H1 (cell line): ENCODE measurements around the gene ROGDI. TPM values are rescaled to one million over a fixed set of nuclear protein-coding genes. Genes with fewer than 3 reads are reported as not detected.

Experiments used
- CTCF ChIA-PET: fragments of 300-600 bp; sonication (Branson Sonifier 250); formaldehyde crosslinking; loops from one replicate; lab custom pipeline; 2021; ENCODE audit not compliant: partially characterized antibody; lab: Charles Lee
- POLR2A ChIA-PET: fragments of 300-600 bp; sonication (Branson Sonifier 250); formaldehyde crosslinking; loops from one replicate; lab custom pipeline; 2021; ENCODE audit warnings: inconsistent platforms; ENCODE audit not compliant: partially characterized antibody; lab: Charles Lee
- DNase-seq, 2 experiments: peaks; one replicate each; pipeline versions ENCODE4 v3.0.0 to v3.0.0-alpha.2; 2010 to 2022; ENCODE audit warnings: low spot score in 2 of 2, low read depth in 1 of 2, mixed read lengths in 1 of 2
- FAIRE-seq: peaks from 2 replicates; lab custom pipeline; 2011; peaks lifted over from hg19 to GRCh38; lab: Jason Lieb, UNC
- H2AFZ ChIP-seq: 2 replicates; pipeline ENCODE4 v1.8.1; 2012; ENCODE audit warnings: low read length, inconsistent platforms
- H2AK5ac ChIP-seq: 2 replicates; pipeline ENCODE4 v1.6.1; 2013; ENCODE audit warnings: low read depth, low read length
- H2BK120ac ChIP-seq: replicated peaks from 2 replicates; pipeline ENCODE3; 2013; ENCODE audit warnings: low read depth, low read length, inconsistent platforms
- H2BK12ac ChIP-seq: 2 replicates; pipeline ENCODE4 v1.6.1; 2013; ENCODE audit warnings: low read depth, low read length
- H2BK15ac ChIP-seq: 2 replicates; pipeline ENCODE4 v1.6.1; 2013; ENCODE audit warnings: low read length
- H2BK20ac ChIP-seq: 2 replicates; pipeline ENCODE4 v1.6.1; 2013; ENCODE audit warnings: low read length
- H2BK5ac ChIP-seq: 2 replicates; pipeline ENCODE4 v1.6.1; 2013; ENCODE audit warnings: low read depth, low read length
- H3K14ac ChIP-seq: 2 replicates; pipeline ENCODE4 v1.6.1; 2013; ENCODE audit warnings: inconsistent platforms; ENCODE audit not compliant: insufficient read length
- H3K18ac ChIP-seq: 2 replicates; pipeline ENCODE4 v1.6.1; 2013; ENCODE audit warnings: low read length; ENCODE audit errors: extremely low read depth
- H3K23ac ChIP-seq: 2 replicates; pipeline ENCODE4 v1.6.1; 2013; ENCODE audit warnings: inconsistent platforms; ENCODE audit not compliant: insufficient read length
- H3K23me2 ChIP-seq: 2 replicates; pipeline ENCODE4 v1.6.1; 2013; ENCODE audit warnings: low read depth, low read length
- H3K27ac ChIP-seq: 2 replicates; pipeline ENCODE4 v1.6.1; 2011; ENCODE audit warnings: low read depth, low read length, inconsistent platforms
- H3K27me3 ChIP-seq, 4 experiments: replicated peaks in 1 of 4; 1 replicate in 1 of 4; 2 replicates in 3 of 4; pipeline versions ENCODE4 v1.6.1 to v1.8.1; 2011 to 2013; ENCODE audit warnings: low read length in 3 of 4, mild to moderate bottlenecking in 3 of 4, inconsistent platforms in 2 of 4, mixed read lengths in 2 of 4, moderate library complexity in 1 of 4; ENCODE audit not compliant: control insufficient read depth in 3 of 4, insufficient read depth in 3 of 4; ENCODE audit errors: extremely low read depth in 1 of 4
- H3K36me3 ChIP-seq, 4 experiments: 2 replicates each; pipeline versions ENCODE4 v1.6.1 to v1.8.1; 2011 to 2013; ENCODE audit warnings: mild to moderate bottlenecking in 4 of 4, low read length in 3 of 4, moderate library complexity in 2 of 4, control low read depth in 1 of 4, inconsistent platforms in 1 of 4; ENCODE audit not compliant: insufficient read depth in 4 of 4, control insufficient read depth in 2 of 4
- H3K4ac ChIP-seq: replicated peaks from 2 replicates; pipeline ENCODE3; 2013; ENCODE audit warnings: low read length, low read depth, mixed read lengths, inconsistent platforms; ENCODE audit not compliant: insufficient read length
- H3K4me1 ChIP-seq, 4 experiments: replicated peaks in 1 of 4; 1 replicate in 1 of 4; 2 replicates in 3 of 4; pipeline versions ENCODE4 v1.6.1 to v1.8.1; 2011 to 2013; ENCODE audit warnings: low read length in 3 of 4, inconsistent platforms in 2 of 4, mixed read lengths in 1 of 4; ENCODE audit not compliant: insufficient read depth in 4 of 4, control insufficient read depth in 3 of 4
- H3K4me2 ChIP-seq, 2 experiments: 2 replicates each; pipeline versions ENCODE4 v1.6.1 to v1.8.1; 2011 to 2013; ENCODE audit warnings: low read depth in 2 of 2, low read length in 2 of 2, control low read depth in 1 of 2, inconsistent platforms in 1 of 2, mild to moderate bottlenecking in 1 of 2; ENCODE audit not compliant: insufficient read depth in 1 of 2
- H3K4me3 ChIP-seq, 4 experiments: fragments of 200-600, 300-600 bp in 1 of 4; sonication (generic), shearing (Covaris generic), sonication (Bioruptor Twin) in 1 of 4; 2 replicates each; pipeline versions ENCODE4 v1.5.1 to v1.8.1; 2011 to 2016; ENCODE audit warnings: low read length in 4 of 4, low read depth in 3 of 4, control low read depth in 2 of 4, inconsistent platforms in 2 of 4, mild to moderate bottlenecking in 2 of 4, mixed read lengths in 1 of 4, moderate library complexity in 1 of 4; ENCODE audit not compliant: insufficient read depth in 2 of 4; ENCODE audit errors: extremely low read depth in 1 of 4
- H3K56ac ChIP-seq: replicated peaks from 2 replicates; pipeline ENCODE3; 2013; ENCODE audit warnings: low read depth, mild to moderate bottlenecking, mixed read lengths, low read length, inconsistent platforms; ENCODE audit not compliant: insufficient read length
- H3K79me1 ChIP-seq: 2 replicates; pipeline ENCODE4 v1.6.1; 2013; ENCODE audit warnings: low read depth, low read length, control low read depth
- H3K79me2 ChIP-seq, 2 experiments: 2 replicates each; pipeline versions ENCODE4 v1.6.1 to v1.8.1; 2012 to 2013; ENCODE audit warnings: low read length in 2 of 2, mild to moderate bottlenecking in 2 of 2, inconsistent platforms in 1 of 2; ENCODE audit not compliant: insufficient read depth in 2 of 2, control insufficient read depth in 1 of 2
- H3K9ac ChIP-seq, 4 experiments: replicated peaks in 1 of 4; 1 replicate in 1 of 4; 2 replicates in 3 of 4; pipeline versions ENCODE4 v1.6.1 to v1.8.1; 2011 to 2013; ENCODE audit warnings: low read depth in 3 of 4, low read length in 3 of 4, control low read depth in 2 of 4, mild to moderate bottlenecking in 2 of 4, moderate library complexity in 2 of 4, inconsistent platforms in 1 of 4; ENCODE audit errors: extremely low read depth in 1 of 4
- H3K9me3 ChIP-seq, 2 experiments: 2 replicates each; pipeline versions ENCODE4 v1.6.1 to v1.8.1; 2012 to 2013; ENCODE audit warnings: mild to moderate bottlenecking in 2 of 2, moderate library complexity in 2 of 2, control low read depth in 1 of 2, inconsistent platforms in 1 of 2, low read depth in 1 of 2, low read length in 1 of 2, mixed read lengths in 1 of 2; ENCODE audit not compliant: insufficient read depth in 2 of 2
- H4K20me1 ChIP-seq, 2 experiments: replicated peaks in 1 of 2; 2 replicates each; pipeline versions ENCODE3 to v1.8.1; 2011 to 2013; ENCODE audit warnings: inconsistent platforms in 2 of 2, low read length in 2 of 2, mild to moderate bottlenecking in 1 of 2; ENCODE audit not compliant: insufficient read depth in 2 of 2, control insufficient read depth in 1 of 2
- H4K5ac ChIP-seq: 2 replicates; pipeline ENCODE4 v1.6.1; 2013; ENCODE audit warnings: low read length, low read depth, mixed read lengths, inconsistent platforms; ENCODE audit not compliant: insufficient read length
- H4K8ac ChIP-seq: 2 replicates; pipeline ENCODE4 v1.8.0; 2013; ENCODE audit warnings: mild to moderate bottlenecking, moderate library complexity, low read length, inconsistent platforms; ENCODE audit not compliant: insufficient read depth; ENCODE audit errors: extremely low read depth
- H4K91ac ChIP-seq: replicated peaks from 2 replicates; pipeline ENCODE3; 2013; ENCODE audit warnings: low read length, mixed read lengths, inconsistent platforms; ENCODE audit not compliant: insufficient read length
- KDM4A ChIP-seq: IDR thresholded peaks from one replicate; pipeline ENCODE4 v1.7.1; 2012; ENCODE audit warnings: low read depth, mild to moderate bottlenecking, moderate library complexity, low read length, inconsistent platforms; ENCODE audit not compliant: severe bottlenecking
- PHF8 ChIP-seq: fragments of 200-600 bp; sonication (generic); conservative IDR thresholded peaks from 2 replicates; pipeline ENCODE4 v1.7.1; 2012; ENCODE audit warnings: low read depth, mild to moderate bottlenecking, inconsistent platforms, low read length, moderate library complexity
- WGBS, 2 experiments: shearing (Covaris generic) in 1 of 2; methylation state at CpG; one replicate each; pipeline versions ENCODE4 v1.1.6 to v1.1.7; 2013 to 2015; ENCODE audit warnings: low lambda C conversion rate in 2 of 2, mixed read lengths in 2 of 2, inconsistent platforms in 1 of 2, low coverage in 1 of 2, missing lambda C conversion rate in 1 of 2; ENCODE audit not compliant: insufficient replicate concordance in 2 of 2, insufficient coverage in 1 of 2, insufficient read length in 1 of 2; ENCODE audit errors: extremely low coverage in 1 of 2, missing lambda C conversion rate in 1 of 2; 5-methylcytosine and 5-hydroxymethylcytosine counted together
- polyA plus RNA-seq, 7 experiments: library from polyadenylated mRNA; depleted of rRNA in 3 of 7; stranded (reverse) in 5 of 7; unstranded in 2 of 7; fragments of >200 nt in 5 of 7; fragments of 200-250 nt in 2 of 7; gene quantifications; 1 replicate in 5 of 7; 2 replicates in 1 of 7; 4 replicates in 1 of 7; pipeline versions ENCODE4 v1.2.1 to v1.2.3, GENCODE V29; 2011 to 2013; ENCODE audit warnings: missing spikeins in 2 of 7, mixed read lengths in 2 of 7
- total RNA-seq: library from RNA; stranded (reverse); fragmentation: NEBNext Ultra II Directional; extraction: Animal tissue kit (Norgen Biotek cat#: 25700); gene quantifications from 2 replicates; pipeline ENCODE4 v1.2.1, GENCODE V29; 2021

ROGDI gene
- total and polyA plus RNA-seq, 2 of the 8 experiments (the other 6 are each of a cell fraction or from before 2014, with no cell fraction given): 27.4 to 68.4 TPM

GRCh38 chr16:4790261-4790660, 12.2 kb downstream of the ROGDI start:
- Histone ChIP-seq H3K23ac (no peak overlapping the region), H3K79me2 (no peaks in the 10 kb centered on the region), H3K23me2 (no peaks in the 10 kb centered on the region), H2BK5ac (no peak overlapping the region), H3K4me2 (no peak overlapping the region), H3K9ac (no peak overlapping the region), H3K27me3 (no peaks in the 10 kb centered on the region; a peak in 1 of 7 replicates), H4K20me1 (no peaks in the 10 kb centered on the region), H2BK15ac (no peak overlapping the region), H2AFZ (no peak overlapping the region), H3K27ac (no peak overlapping the region), H3K79me1 (no peaks in the 10 kb centered on the region), H3K4me3 (no peak overlapping the region), H3K4me1 (peaks cover 0 to 13% (median 4%) of the 10 kb centered on the region in 4 experiments; a peak in 5 of 7 replicates), H2AK5ac (no peak overlapping the region), H3K18ac (no peak overlapping the region), H2BK20ac (no peak overlapping the region), H2BK120ac (no peak overlapping the region), H3K14ac (no peak overlapping the region), H4K8ac (no peak overlapping the region), H3K9me3 (no peaks in the 10 kb centered on the region), H3K56ac (no peak overlapping the region), H3K4ac (no peak overlapping the region), H4K5ac (no peak overlapping the region), H4K91ac (no peak overlapping the region), H3K36me3 (no peaks in the 10 kb centered on the region), H2BK12ac (no peak overlapping the region)
- FAIRE-seq (no peak), DNase-seq (no peak)
- ChIA-PET CTCF (interaction anchor here (0.7 to 0.9 kb wide), 2 partner anchors 205 to 283 kb away, joined by 3 read pairs; no protein-coding TSS in a partner anchor), POLR2A (interaction anchor here (0.6 to 4.7 kb wide), 2 partner anchors 12 to 18 kb away, joined by 3 to 21 read pairs; partner anchors contain the start of gene ROGDI)
- 89% methylated on average over 10 of the region's 10 CpGs; no CpG with 5 or more reads in 1 of the 2 experiments for WGBS, 2 experiments
- TF ChIP-seq KDM4A: no peak
- no peak for TF ChIP-seq PHF8
